Thyroid gland (tissue), 4 donors: Measurements from ENCODE around the gene PCBP4.

ENCODE experiments used
- CTCF ChIP-seq, 6 experiments: fragments of 200-600 bp in 3 of 6; fragments of 450-650 bp in 3 of 6; sonication (generic) in 3 of 6; IDR thresholded peaks; one replicate each; pipeline ENCODE4 v1.5.1; 2016 to 2019; ENCODE audit warnings: antibody characterized with exemption in 6 of 6, mild to moderate bottlenecking in 2 of 6, inconsistent platforms in 1 of 6, moderate library complexity in 1 of 6
- POLR2A ChIP-seq, 2 donors: fragments of 450-650 bp; IDR thresholded peaks; one replicate each; pipeline ENCODE4 v1.6.1; 2017; ENCODE audit warnings: antibody characterized with exemption in 2 of 2, mild to moderate bottlenecking in 2 of 2, moderate library complexity in 1 of 2

GRCh38 chr3:51980253-51980652 is 13.0 kb upstream of the PCBP4 start:
- TF ChIP-seq POLR2A (IDR thresholded peaks at IDR 0.05), result no peak
- no peak for TF ChIP-seq CTCF (IDR thresholded peaks at IDR 0.05)
